ENCODE results near the gene GCC1.

DNA sequence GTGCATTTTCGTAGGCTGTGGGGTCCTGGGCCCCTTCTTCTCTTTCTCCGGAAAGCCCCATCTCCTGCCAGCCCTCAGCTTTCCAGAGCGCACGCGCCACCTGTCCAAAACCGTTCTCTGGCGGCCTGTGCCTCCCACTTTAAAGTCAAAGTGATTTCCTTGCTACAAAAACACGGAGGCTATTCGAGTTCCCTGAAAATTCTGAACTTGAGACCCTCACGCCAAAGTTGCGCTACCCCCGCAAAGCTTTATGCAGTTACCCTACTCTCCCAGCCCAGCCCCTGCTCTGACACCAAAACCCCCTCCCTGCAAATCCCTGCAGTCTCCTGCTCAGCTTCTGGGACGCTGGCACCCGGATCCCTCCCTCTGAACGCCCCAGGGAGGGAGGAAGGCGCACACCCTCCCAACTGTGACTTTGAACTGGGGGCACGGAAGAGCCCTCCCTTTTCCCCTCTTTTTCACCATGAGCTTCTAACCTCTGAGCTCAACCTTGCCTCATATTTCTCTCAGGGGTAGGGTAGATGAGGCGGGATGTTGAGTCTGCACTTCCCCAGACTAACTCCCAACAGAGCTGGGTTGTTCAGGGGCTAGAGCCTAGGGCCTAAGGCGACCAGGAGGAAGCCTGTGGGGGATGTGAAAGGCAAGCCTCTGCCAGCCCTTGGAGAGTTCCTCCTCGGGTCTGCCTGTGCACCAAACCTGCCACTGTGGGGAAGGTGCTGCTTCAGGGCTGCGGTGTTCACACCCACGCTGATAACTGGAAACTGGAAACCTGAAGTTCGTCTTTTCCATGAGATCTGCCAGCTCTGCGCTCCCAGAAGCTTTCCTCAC is 35.2 kb upstream of the GCC1 start:
- TF ChIP-seq POLR2A (IDR thresholded peaks at IDR 0.05; ENCODE audit: low read depth, low read length) = no peak
- TF ChIP-seq, protein P1, sequence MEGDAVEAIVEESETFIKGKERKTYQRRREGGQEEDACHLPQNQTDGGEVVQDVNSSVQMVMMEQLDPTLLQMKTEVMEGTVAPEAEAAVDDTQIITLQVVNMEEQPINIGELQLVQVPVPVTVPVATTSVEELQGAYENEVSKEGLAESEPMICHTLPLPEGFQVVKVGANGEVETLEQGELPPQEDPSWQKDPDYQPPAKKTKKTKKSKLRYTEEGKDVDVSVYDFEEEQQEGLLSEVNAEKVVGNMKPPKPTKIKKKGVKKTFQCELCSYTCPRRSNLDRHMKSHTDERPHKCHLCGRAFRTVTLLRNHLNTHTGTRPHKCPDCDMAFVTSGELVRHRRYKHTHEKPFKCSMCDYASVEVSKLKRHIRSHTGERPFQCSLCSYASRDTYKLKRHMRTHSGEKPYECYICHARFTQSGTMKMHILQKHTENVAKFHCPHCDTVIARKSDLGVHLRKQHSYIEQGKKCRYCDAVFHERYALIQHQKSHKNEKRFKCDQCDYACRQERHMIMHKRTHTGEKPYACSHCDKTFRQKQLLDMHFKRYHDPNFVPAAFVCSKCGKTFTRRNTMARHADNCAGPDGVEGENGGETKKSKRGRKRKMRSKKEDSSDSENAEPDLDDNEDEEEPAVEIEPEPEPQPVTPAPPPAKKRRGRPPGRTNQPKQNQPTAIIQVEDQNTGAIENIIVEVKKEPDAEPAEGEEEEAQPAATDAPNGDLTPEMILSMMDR (IDR thresholded peaks at IDR 0.05; ENCODE audit: extremely low read depth in 1 of 2, insufficient read depth in 1 of 2, low read depth in 1 of 2, low read length in 2 of 2) = no peak
- TF ChIP-seq JUN (IDR thresholded peaks at IDR 0.05; ENCODE audit: borderline replicate concordance, insufficient read depth, insufficient read length, low read depth) = no peak
